Measurements from ENCODE around the gene DNAH17. TPM values are rescaled to one million over a fixed set of nuclear protein-coding genes. Genes with fewer than 3 reads are reported as not detected.

Gene DNAH17
- total and polyA plus RNA-seq, 2 donors: 0.05 to 0.10 TPM

GRCh38 chr17:78596871-78597764 lies 19.9 kb upstream of the DNAH17 start:
- WGBS: 90% methylated on average over 12 of the region's 12 CpGs
- H3K27ac ChIP-seq (ENCODE audit: low read depth): no peak overlapping the region
- H3K4me3 ChIP-seq (ENCODE audit: low read depth, low read length): no peak overlapping the region
- H3K4me1 ChIP-seq (ENCODE audit: insufficient read depth): no peaks in the 10 kb centered on the region
- no peak for DNase-seq (ENCODE audit: extremely low spot score)
- no peaks in the 10 kb centered on the region for H3K36me3 ChIP-seq (ENCODE audit: insufficient read depth)

- DNase-seq (ENCODE audit: extremely low spot score): no peak
- Histone ChIP-seq H3K4me1 (ENCODE audit: insufficient read depth) (no peaks in the 10 kb centered on the region), H3K4me3 (ENCODE audit: low read depth, low read length) (no peak overlapping the region), H3K36me3 (ENCODE audit: insufficient read depth) (no peaks in the 10 kb centered on the region), H3K27ac (ENCODE audit: low read depth) (no peak overlapping the region)
- 94% methylated on average over 9 of the region's 9 CpGs for WGBS
These were observed 18.1 kb upstream of the DNAH17 start for GRCh38 chr17:78595135-78595810.

GRCh38 chr17:78592991-78593329 lies 15.8 kb upstream of the DNAH17 start:
- no peak overlapping the region for H3K27ac ChIP-seq (ENCODE audit: low read depth)
- H3K4me1 ChIP-seq (ENCODE audit: insufficient read depth): no peaks in the 10 kb centered on the region
- 83% methylated on average over 6 of the region's 6 CpGs for WGBS
- DNase-seq (ENCODE audit: extremely low spot score): no peak
- H3K4me3 ChIP-seq (ENCODE audit: low read depth, low read length): no peak overlapping the region
- no peaks in the 10 kb centered on the region for H3K36me3 ChIP-seq (ENCODE audit: insufficient read depth)

- Histone ChIP-seq H3K4me1 (ENCODE audit: insufficient read depth) (no peaks in the 10 kb centered on the region), H3K4me3 (ENCODE audit: low read depth, low read length) (no peak overlapping the region), H3K36me3 (ENCODE audit: insufficient read depth) (no peaks in the 10 kb centered on the region), H3K27ac (ENCODE audit: low read depth) (no peak overlapping the region)
- DNase-seq (ENCODE audit: extremely low spot score): no peak
- 87% methylated on average over 16 of the region's 16 CpGs for WGBS
These were observed 14.1 kb upstream of the DNAH17 start for GRCh38 chr17:78591263-78591671.

GRCh38 chr17:78589885-78590284 lies 12.7 kb upstream of the DNAH17 start:
- Histone ChIP-seq H3K27ac (ENCODE audit: low read depth) (no peak overlapping the region), H3K4me3 (ENCODE audit: low read depth, low read length) (no peak overlapping the region), H3K36me3 (ENCODE audit: insufficient read depth) (no peaks in the 10 kb centered on the region), H3K4me1 (ENCODE audit: insufficient read depth) (no peaks in the 10 kb centered on the region)
- DNase-seq (ENCODE audit: extremely low spot score): no peak
- 90% methylated on average over 13 of the region's 13 CpGs for WGBS

GRCh38 chr17:78589031-78589675 lies 12.0 kb upstream of the DNAH17 start:
- no peak for DNase-seq (ENCODE audit: extremely low spot score)
- 93% methylated on average over 18 of the region's 18 CpGs for WGBS
- no peaks in the 10 kb centered on the region for H3K36me3 ChIP-seq (ENCODE audit: insufficient read depth)
- no peak overlapping the region for H3K27ac ChIP-seq (ENCODE audit: low read depth)
- no peaks in the 10 kb centered on the region for H3K4me1 ChIP-seq (ENCODE audit: insufficient read depth)
- H3K4me3 ChIP-seq (ENCODE audit: low read depth, low read length): no peak overlapping the region

GRCh38 chr17:78588258-78589030 lies 11.2 kb upstream of the DNAH17 start:
- H3K4me1 ChIP-seq (ENCODE audit: insufficient read depth): no peaks in the 10 kb centered on the region
- WGBS: 69% methylated on average over 16 of the region's 16 CpGs
- no peak overlapping the region for H3K4me3 ChIP-seq (ENCODE audit: low read depth, low read length)
- H3K27ac ChIP-seq (ENCODE audit: low read depth): no peak overlapping the region
- no peaks in the 10 kb centered on the region for H3K36me3 ChIP-seq (ENCODE audit: insufficient read depth)
- DNase-seq (ENCODE audit: extremely low spot score): no peak

GRCh38 chr17:78585006-78585630 lies 7.9 kb upstream of the DNAH17 start:
- no peak overlapping the region for H3K27ac ChIP-seq (ENCODE audit: low read depth)
- no peak overlapping the region for H3K4me3 ChIP-seq (ENCODE audit: low read depth, low read length)
- H3K36me3 ChIP-seq (ENCODE audit: insufficient read depth): no peaks in the 10 kb centered on the region
- H3K4me1 ChIP-seq (ENCODE audit: insufficient read depth): no peaks in the 10 kb centered on the region
- 89% methylated on average over 8 of the region's 8 CpGs for WGBS
- DNase-seq (ENCODE audit: extremely low spot score): no peak

GRCh38 chr17:78583091-78583490 lies 5.9 kb upstream of the DNAH17 start:
- 59% methylated on average over 4 of the region's 4 CpGs for WGBS
- Histone ChIP-seq H3K27ac (ENCODE audit: low read depth) (no peak overlapping the region), H3K4me1 (ENCODE audit: insufficient read depth) (no peaks in the 10 kb centered on the region), H3K36me3 (ENCODE audit: insufficient read depth) (no peaks in the 10 kb centered on the region), H3K4me3 (ENCODE audit: low read depth, low read length) (no peak overlapping the region)
- DNase-seq (ENCODE audit: extremely low spot score): no peak

GRCh38 chr17:78581304-78581703 lies 4.1 kb upstream of the DNAH17 start:
- WGBS: 85% methylated on average over 5 of the region's 5 CpGs

GRCh38 chr17:78580277-78580804 lies 3.1 kb upstream of the DNAH17 start:
- no peaks in the 10 kb centered on the region for H3K4me1 ChIP-seq (ENCODE audit: insufficient read depth)
- no peak for DNase-seq (ENCODE audit: extremely low spot score)
- WGBS: 81% methylated on average over 9 of the region's 9 CpGs
- no peak overlapping the region for H3K4me3 ChIP-seq (ENCODE audit: low read depth, low read length)
- no peak overlapping the region for H3K27ac ChIP-seq (ENCODE audit: low read depth)
- H3K36me3 ChIP-seq (ENCODE audit: insufficient read depth): no peaks in the 10 kb centered on the region

More at GRCh38 chr17:78581304-78581703, 4.1 kb upstream of the DNAH17 start:
- Histone ChIP-seq H3K4me3 (ENCODE audit: low read depth, low read length) (no peak overlapping the region), H3K27ac (ENCODE audit: low read depth) (no peak overlapping the region), H3K36me3 (ENCODE audit: insufficient read depth) (no peaks in the 10 kb centered on the region), H3K4me1 (ENCODE audit: insufficient read depth) (no peaks in the 10 kb centered on the region)
- no peak for DNase-seq (ENCODE audit: extremely low spot score)

GRCh38 chr17:78576389-78577112 lies 645 bp downstream of the DNAH17 start:
- Histone ChIP-seq H3K27ac (ENCODE audit: low read depth) (no peak overlapping the region), H3K36me3 (ENCODE audit: insufficient read depth) (no peaks in the 10 kb centered on the region), H3K4me3 (ENCODE audit: low read depth, low read length) (no peak overlapping the region), H3K4me1 (ENCODE audit: insufficient read depth) (no peaks in the 10 kb centered on the region)
- WGBS: 73% methylated on average over 23 of the region's 23 CpGs
- DNase-seq (ENCODE audit: extremely low spot score): no peak
